PC-9 (cell line): Measurements from ENCODE around the gene NEIL1. TPM values are rescaled to one million over a fixed set of nuclear protein-coding genes. Genes with fewer than 3 reads are reported as not detected.
"Not testable (repeated sequence)": the region's sequence is repeated elsewhere in the genome, so short reads cannot be mapped to it uniquely, and the experiment has no call there.

Source experiments
- BruUV-seq: library from RNA; stranded (reverse); fragments of 400-500 nt; replicated peaks from 2 replicates; lab custom pipeline; 2021; lab: Mats Ljungman, UMichigan
- CTCF ChIA-PET: fragments of 300-600 bp; sonication (Branson Sonifier 250); formaldehyde crosslinking; loops from one replicate; lab custom pipeline; 2022; ENCODE audit warnings: antibody characterized with exemption; lab: Charles Lee
- POLR2A ChIA-PET: fragments of 300-600 bp; sonication (Branson Sonifier 250); formaldehyde crosslinking; loops from one replicate; lab custom pipeline; 2022; ENCODE audit warnings: antibody characterized with exemption; ENCODE audit not compliant: unreplicated experiment; lab: Charles Lee
- DNase-seq, 2 experiments: peaks; one replicate each; pipeline versions ENCODE4 v3.0.0 to v3.0.0-alpha.2; 2015 to 2022; ENCODE audit warnings: mixed read lengths in 1 of 2
- H2AFZ ChIP-seq: fragments of 200-600 bp; sonication (generic); 2 replicates; pipeline ENCODE4 v1.8.1; 2017; ENCODE audit warnings: antibody characterized with exemption
- H3F3A ChIP-seq: fragments of 200-600 bp; sonication (generic); 2 replicates; pipeline ENCODE4 v1.8.1; 2017; ENCODE audit warnings: antibody characterized with exemption, mild to moderate bottlenecking, low read depth; ENCODE audit not compliant: insufficient read depth
- H3K27ac ChIP-seq: fragments of 200-600 bp; sonication (generic); 2 replicates; pipeline ENCODE4 v1.6.1; 2016; ENCODE audit warnings: mixed run types
- H3K27me3 ChIP-seq: fragments of 200-600 bp; sonication (generic); 2 replicates; pipeline ENCODE4 v1.6.1; 2016; ENCODE audit warnings: low read depth, mixed run types; ENCODE audit not compliant: insufficient read depth
- H3K36me3 ChIP-seq: fragments of 200-600 bp; sonication (generic); 2 replicates; pipeline ENCODE4 v1.6.1; 2016; ENCODE audit warnings: low read depth, mixed run types
- H3K4me1 ChIP-seq: fragments of 200-600 bp; sonication (generic); replicated peaks from 2 replicates; pipeline ENCODE4 v1.6.1; 2016; ENCODE audit warnings: mixed run types; ENCODE audit not compliant: insufficient read depth
- H3K4me2 ChIP-seq: fragments of 200-600 bp; sonication (generic); 2 replicates; pipeline ENCODE4 v1.6.1; 2017; ENCODE audit warnings: mixed run types
- H3K4me3 ChIP-seq: fragments of 200-600 bp; sonication (generic); 2 replicates; pipeline ENCODE4 v1.6.1; 2016; ENCODE audit warnings: mixed run types
- H3K79me2 ChIP-seq: fragments of 200-600 bp; sonication (generic); 2 replicates; pipeline ENCODE4 v1.6.1; 2017; ENCODE audit warnings: low read depth, mixed run types
- H3K9me2 ChIP-seq: fragments of 200-600 bp; sonication (generic); 2 replicates; pipeline ENCODE4 v1.8.1; 2017; ENCODE audit warnings: mild to moderate bottlenecking; ENCODE audit not compliant: insufficient read depth
- H3K9me3 ChIP-seq: fragments of 200-600 bp; sonication (generic); 2 replicates; pipeline ENCODE4 v1.8.1; 2016; ENCODE audit warnings: low read depth; ENCODE audit not compliant: insufficient read depth
- H4K20me1 ChIP-seq: fragments of 200-600 bp; sonication (generic); 2 replicates; pipeline ENCODE4 v1.8.1; 2017; ENCODE audit not compliant: insufficient read depth
- CTCF ChIP-seq: fragments of 200-600 bp; sonication (generic); conservative IDR thresholded peaks from 2 replicates; pipeline ENCODE4 v1.6.1; 2017; ENCODE audit warnings: mixed run types, antibody characterized with exemption, mild to moderate bottlenecking, moderate library complexity
- EZH2 ChIP-seq: fragments of 200-600 bp; sonication (generic); IDR thresholded peaks from 2 replicates; pipeline ENCODE4 v1.8.0; 2017; ENCODE audit warnings: antibody characterized with exemption, low read depth
- intact Hi-C: fragments of 100-400 bp; cut with micrococcal nuclease; formaldehyde crosslinking; loops from one replicate; pipeline ENCODE4 v1.10.0; 2022; ENCODE audit not compliant: unreplicated experiment
- total RNA-seq: library from RNA; stranded (reverse); gene quantifications from 2 replicates; pipeline ENCODE4 v1.2.3, GENCODE V29; 2021

The NEIL1 gene
- total RNA-seq, 1 experiment from 2014 or later: 21.3 TPM

DNA sequence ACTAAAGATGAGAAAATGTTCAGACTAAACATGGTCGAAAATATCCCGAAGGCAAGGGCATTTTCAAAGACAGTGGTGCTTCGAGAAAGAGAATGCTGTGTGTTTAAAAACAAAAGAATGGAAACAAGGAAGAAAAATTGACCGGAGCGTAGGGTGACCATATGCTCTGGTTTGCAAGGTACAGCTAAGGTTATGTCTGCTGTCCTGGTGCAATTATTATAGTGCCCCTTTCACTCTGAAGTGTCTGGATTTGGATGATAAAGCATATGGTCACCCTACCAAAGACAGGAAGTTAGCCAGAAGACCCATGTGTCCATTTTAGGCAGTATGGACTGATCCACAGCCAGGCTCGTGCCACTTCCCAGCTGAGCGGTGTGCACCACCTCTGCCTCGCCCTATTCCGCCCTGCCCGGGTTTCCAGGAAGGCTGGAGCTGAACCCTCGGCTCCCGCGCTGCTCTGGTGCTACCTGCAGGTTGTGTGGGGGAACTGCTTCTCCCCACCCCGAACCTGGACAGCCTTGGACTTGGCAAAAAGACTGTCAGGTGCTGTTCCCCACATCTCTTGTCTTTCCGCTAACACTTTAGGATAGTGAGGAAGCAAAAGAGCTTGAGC is 39.0 kb upstream of the NEIL1 start:
- peaks cover 6% of the 10 kb centered on the region for H3K27me3 ChIP-seq
- H3F3A ChIP-seq: no peaks in the 10 kb centered on the region
- H4K20me1 ChIP-seq: no peaks in the 10 kb centered on the region
- H2AFZ ChIP-seq: no peak overlapping the region
- no peak for TF ChIP-seq EZH2
- TF ChIP-seq CTCF: peak; percentile 79
- ChIA-PET POLR2A (interaction anchor here (0.5 to 0.7 kb wide), 3 partner anchors 104 to 357 kb away, joined by 3 to 5 read pairs (median 3); no protein-coding TSS in a partner anchor), CTCF (interaction anchor here (0.6 to 1.2 kb wide), 7 partner anchors 60 to 536 kb away, joined by 3 to 4 read pairs (median 4); partner anchors contain the start of gene MAN2C1)
- H3K9me2 ChIP-seq: no peaks in the 10 kb centered on the region; the same call in 1 of the 2 replicates
- H3K79me2 ChIP-seq: no peaks in the 10 kb centered on the region
- peak; percentile 51 to 73 for DNase-seq
- no peaks in the 10 kb centered on the region for H3K36me3 ChIP-seq
- peak overlapping the region; percentile 45 for H3K4me2 ChIP-seq
- no peaks in the 10 kb centered on the region for H3K9me3 ChIP-seq
- H3K4me3 ChIP-seq: no peak overlapping the region; the same call in 1 of the 2 replicates
- BruUV-seq: no TSS peak
- intact Hi-C loops: loop anchor here (1.0 kb wide), 1 partner anchor 279 kb away; no protein-coding TSS in a partner anchor
- 0 out of 2 replicates have a peak, but pooled peaks cover 4% of the 10 kb centered on the region for H3K4me1 ChIP-seq
- no peak overlapping the region for H3K27ac ChIP-seq

GRCh38 chr15:75309711-75310110 is 37.1 kb upstream of the NEIL1 start:
- no peak for DNase-seq
- Histone ChIP-seq H3K4me2 (no peak overlapping the region), H3K9me2 (no peaks in the 10 kb centered on the region; the same call in 1 of the 2 replicates), H4K20me1 (no peaks in the 10 kb centered on the region), H3K36me3 (no peaks in the 10 kb centered on the region), H3K9me3 (no peaks in the 10 kb centered on the region), H3F3A (no peaks in the 10 kb centered on the region), H2AFZ (no peak overlapping the region), H3K27me3 (peaks cover 2% of the 10 kb centered on the region), H3K79me2 (no peaks in the 10 kb centered on the region), H3K4me1 (0 out of 2 replicates have a peak, but pooled peaks cover 4% of the 10 kb centered on the region), H3K4me3 (no peak overlapping the region), H3K27ac (no peak overlapping the region)
- ChIA-PET CTCF (no interaction called here), POLR2A (no interaction called here)
- intact Hi-C loops: no loop called here
- TF ChIP-seq EZH2 (no peak), CTCF (no peak)
- BruUV-seq: no TSS peak

DNA sequence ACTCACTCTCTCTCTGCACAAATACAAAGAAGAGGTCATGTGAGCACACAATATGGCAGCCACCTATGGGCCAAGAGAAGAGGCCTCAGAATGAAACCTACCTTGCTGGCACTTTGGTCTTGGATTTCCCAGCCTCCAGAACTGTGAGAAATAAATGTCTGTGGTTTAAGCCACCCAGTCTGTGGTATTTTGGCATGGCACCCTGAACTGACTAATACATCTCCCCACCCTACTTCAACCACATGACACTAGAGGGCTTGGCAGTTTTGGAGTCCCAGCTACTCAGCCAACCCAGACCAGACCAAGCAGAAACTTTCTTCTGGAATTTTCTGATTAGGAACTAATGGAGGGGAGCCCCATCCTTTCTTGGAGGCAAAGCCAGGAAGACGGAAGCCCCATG is 34.3 kb upstream of the NEIL1 start:
- H3K4me3 ChIP-seq, H3K27ac ChIP-seq, H3K4me1 ChIP-seq, BruUV-seq, H3K4me2 ChIP-seq, H4K20me1 ChIP-seq, H3K9me2 ChIP-seq, POLR2A ChIA-PET, DNase-seq, H2AFZ ChIP-seq, H3F3A ChIP-seq, intact Hi-C loops, H3K36me3 ChIP-seq, H3K79me2 ChIP-seq, H3K27me3 ChIP-seq, H3K9me3 ChIP-seq, CTCF ChIA-PET: not testable (repeated sequence)
